ENCODE results near the gene CDC42BPA. TPM values are rescaled to one million over a fixed set of nuclear protein-coding genes. Genes with fewer than 3 reads are reported as not detected.
"Not testable (repeated sequence)": the region's sequence is repeated elsewhere in the genome, so short reads cannot be mapped to it uniquely, and the experiment has no call there.

CDC42BPA gene
- polyA plus RNA-seq, 3 donors: 5.4 to 14.5 (median 11.7) TPM

DNA sequence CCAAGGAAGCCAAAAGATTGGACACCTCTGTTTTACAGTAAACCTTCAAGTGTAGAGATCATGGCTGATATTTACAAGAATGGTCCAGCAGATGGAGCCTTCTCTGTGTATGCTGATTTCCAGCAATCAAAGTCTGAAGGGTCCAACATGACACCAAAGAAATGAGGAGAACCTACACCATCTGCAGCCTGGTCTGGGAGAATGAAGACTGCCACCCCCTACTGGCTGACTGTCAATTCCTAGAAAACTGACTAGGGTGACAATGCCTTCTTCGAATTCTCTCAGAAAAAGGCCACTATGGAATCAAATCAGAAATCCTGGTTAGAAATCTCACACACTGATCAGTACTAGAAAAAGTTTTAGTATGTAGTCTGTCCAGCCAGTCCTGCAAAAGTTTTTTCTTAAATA lies 83.3 kb downstream of the CDC42BPA start:
- H3K27ac ChIP-seq (ENCODE audit: low read depth, low read length): no peak overlapping the region
- WGBS, 3 donors: 64 to 78% (median 70%) methylated on average over 1 of the region's 1 CpG

DNA sequence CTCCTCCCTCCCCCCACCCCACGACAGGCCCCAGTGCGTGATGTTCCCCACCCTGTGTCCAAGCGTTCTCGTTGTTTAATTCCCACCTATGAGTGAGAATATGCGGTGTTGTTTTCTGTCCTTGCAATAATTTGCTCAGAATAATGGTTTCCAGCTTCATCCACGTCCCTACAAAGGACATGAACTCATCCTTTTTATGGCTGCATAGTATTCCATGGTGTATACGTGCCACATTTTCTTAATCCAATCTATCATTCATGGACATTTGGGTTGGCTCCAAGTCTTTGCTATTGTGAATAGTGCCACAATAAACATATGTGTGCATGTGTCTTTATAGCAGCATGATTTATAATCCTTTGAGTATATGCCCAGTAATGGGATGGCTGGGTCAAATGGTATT lies 87.2 kb downstream of the CDC42BPA start:
- WGBS, 3 donors: 74 to 97% (median 95%) methylated on average over 7 of the region's 7 CpGs

DNA sequence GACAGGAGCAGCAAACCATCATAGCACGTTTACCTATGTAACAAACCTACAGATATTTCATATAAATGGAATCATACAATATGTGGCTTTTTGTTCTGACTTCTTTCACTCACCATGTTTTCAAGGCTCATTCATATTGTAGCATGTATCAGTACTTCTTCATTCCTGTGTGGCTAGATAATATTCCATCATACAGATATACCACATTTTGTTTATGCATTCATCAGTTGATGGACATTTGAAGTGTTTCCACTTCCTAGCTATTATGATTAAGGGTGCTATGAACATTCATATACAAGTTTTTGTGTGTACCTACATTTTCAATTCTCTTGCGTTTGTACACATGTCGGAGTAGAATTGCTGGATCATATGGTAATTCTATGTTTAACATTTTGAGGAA lies 90.1 kb downstream of the CDC42BPA start:
- H3K27ac ChIP-seq (ENCODE audit: low read depth, low read length): no peak overlapping the region
- 92 to 97% (median 93%) methylated on average over 3 of the region's 3 CpGs for WGBS, 3 donors

More for the DNA sequence above, 87.2 kb downstream of the CDC42BPA start:
- not testable (repeated sequence) for H3K27ac ChIP-seq (ENCODE audit: low read depth, low read length)

DNA sequence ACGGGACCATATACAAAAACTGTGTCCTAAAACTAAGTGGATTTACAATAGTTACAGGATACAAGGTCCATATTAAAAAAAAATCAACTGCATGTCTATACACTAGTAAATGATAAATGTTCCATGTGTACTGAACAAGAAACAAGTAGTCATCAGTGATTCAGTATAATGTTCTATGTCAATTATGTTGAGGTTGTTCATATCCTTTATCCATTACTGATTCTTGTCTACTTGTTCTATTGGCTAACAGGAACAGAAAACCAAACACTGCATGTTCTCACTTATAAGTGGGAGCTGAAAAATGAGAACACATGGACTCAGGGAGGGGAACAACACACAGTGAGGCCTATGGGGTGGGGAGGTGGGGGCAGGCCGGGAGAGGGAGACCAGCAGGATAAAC lies 90.5 kb downstream of the CDC42BPA start:
- H3K27ac ChIP-seq (ENCODE audit: low read depth, low read length): no peak overlapping the region
- WGBS, 3 donors: 69 to 86% (median 82%) methylated on average over 2 of the region's 2 CpGs

DNA sequence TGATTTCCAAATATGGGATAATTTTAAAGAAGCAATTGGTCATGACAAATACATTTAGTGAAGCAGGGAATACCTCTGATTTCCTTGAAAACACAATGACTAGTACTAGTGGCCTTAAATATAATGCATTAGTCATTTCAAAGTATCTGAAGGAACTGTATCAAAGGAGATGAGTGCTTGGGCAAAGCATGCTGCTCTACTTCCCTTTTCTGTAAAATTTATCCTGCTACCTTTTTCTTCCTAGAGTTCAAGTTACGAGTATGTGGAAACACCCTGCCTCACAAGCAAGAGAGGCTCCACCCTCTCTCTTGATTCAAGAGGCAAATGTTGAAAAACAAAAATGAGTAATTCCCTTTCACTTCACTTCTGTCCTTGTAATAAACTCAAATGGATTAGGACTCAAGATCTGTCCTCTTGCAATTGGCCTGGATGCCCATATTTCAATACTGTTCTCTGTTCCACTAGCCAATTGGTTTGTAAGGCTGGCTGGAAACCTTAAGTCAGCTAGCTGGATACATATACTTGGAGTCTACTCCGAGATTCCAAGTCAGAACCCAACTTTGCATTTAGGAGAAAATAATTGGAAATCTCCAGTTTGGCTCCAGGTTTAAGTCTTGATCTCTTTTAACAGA lies 92.5 kb downstream of the CDC42BPA start:
- 47 to 61% (median 50%) methylated on average over 2 of the region's 2 CpGs for WGBS, 3 donors
- no peak overlapping the region for H3K27ac ChIP-seq (ENCODE audit: low read depth, low read length)

DNA sequence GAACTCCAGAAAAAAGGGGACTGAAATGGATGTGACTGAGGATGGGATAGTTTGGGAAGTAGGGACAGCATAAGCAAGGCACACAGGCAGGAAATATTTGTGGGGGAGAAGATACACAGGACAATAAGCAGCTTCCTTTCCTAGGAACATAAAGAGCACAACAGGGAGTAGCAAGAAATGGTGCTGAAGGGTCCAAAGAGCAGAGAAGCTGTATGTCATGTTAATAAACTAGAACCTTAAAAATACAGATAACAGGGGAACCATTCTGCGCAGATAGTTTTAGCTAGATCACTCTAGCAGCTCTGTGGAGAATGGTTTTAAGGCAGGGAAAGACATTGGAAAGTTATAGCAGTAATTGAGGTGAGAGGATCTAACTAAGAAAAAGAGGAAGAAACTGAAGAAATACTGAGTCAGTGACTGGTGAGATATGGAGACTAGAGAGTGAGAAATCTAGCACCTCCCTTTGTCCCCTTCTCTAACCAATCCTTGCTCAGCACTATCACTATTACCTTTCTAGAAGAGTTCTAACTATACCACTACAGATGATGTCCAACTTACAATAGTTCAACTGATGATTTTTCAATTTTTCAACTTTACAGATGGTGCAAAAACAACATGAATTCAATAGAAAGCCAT lies 95.0 kb downstream of the CDC42BPA start:
- 94 to 100% (median 100%) methylated on average over 1 of the region's 1 CpG for WGBS, 3 donors
- H3K27ac ChIP-seq (ENCODE audit: low read depth, low read length): no peak overlapping the region

DNA sequence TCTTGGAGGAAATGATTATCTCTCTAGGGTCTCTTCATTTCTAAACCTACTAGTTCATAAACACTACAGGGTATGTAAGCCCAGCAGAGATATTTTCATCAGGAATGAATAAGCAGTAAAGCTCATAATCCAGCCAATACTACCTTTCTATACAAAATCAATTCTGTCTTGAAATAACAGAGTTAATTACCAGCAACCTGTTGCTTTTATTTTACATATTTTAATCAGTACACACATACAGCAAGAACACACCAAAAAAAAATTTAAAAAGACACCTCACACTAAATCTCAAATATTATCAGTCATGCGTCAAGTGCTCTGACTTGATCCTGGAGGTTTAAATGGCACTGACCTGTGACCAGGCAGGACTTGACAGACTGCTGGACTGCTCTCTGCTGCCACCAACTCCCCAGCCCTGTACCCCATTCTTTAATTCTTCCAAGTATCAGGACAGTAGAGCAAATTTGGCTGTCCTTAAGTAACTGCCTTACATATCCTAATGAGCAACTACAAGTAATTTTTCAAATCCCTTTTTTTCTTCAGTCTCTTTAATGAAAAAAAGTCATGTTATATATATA lies 98.5 kb downstream of the CDC42BPA start:
- no peak overlapping the region for H3K27ac ChIP-seq (ENCODE audit: low read depth, low read length)
- 71 to 97% (median 94%) methylated on average over 1 of the region's 1 CpG for WGBS, 3 donors

DNA sequence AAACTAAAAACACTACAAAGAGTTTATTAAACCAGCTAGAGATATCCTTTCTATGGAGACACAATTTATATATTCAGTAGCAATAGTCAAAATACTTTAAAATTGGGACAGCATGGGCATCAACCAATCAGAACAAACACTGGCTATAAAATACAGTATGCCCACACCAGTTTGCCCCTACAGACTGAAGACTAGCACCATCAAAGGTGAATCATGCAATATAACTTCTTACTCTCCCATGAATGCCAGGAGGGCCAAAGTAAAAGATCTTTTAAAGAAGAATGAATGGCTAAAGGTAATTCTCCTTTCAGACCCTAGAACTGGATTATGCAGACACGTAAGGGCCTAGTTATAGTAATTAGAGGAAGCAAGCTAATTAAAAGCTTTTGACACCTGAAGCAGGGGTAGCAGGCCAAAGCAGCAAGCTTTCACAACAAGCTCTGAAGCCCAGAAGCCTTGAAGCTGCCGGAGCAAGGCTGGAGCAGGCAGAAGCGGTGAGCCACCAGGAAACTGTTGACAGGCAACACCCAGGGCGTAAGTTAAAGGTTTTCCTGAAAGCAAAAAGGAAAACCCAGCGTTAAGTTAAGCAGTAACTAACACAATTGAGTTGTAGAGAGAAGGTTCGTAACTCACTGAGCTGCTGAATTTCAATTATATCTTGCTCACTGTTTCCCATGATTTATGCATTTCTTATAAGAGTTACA lies 99.3 kb downstream of the CDC42BPA start:
- no peak overlapping the region for H3K27ac ChIP-seq (ENCODE audit: low read depth, low read length)
- 46 to 61% (median 50%) methylated on average over 6 of the region's 6 CpGs for WGBS, 3 donors

DNA sequence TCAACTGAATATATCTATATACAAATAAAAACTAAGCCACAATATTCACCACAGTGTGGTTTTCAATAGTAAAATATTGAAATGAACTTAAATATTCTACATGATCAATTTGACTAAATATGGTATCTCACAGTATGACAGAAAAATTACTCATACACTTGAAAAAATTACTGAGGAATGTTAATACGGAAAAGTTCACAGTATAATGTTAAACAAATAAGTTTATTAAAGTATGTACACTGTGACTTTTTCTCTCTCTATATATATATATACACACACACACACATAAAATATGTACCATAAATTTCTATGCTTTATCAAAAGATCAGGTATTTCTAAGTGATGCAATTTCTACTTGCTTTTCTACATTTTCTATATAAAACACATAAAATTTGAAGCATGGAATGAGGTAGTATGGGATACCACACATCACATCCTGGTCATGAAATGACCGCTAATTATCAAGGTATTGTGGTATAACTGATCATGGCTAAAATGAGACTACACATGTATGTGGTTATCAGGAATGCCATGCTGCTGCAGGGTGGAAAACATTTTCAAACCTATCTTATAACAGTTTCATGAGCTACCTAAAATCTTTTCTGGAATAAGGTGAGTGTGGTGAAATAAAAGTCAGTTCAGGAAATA lies 102.3 kb downstream of the CDC42BPA start:
- H3K27ac ChIP-seq (ENCODE audit: low read depth, low read length): no peak overlapping the region
- 95 to 98% (median 96%) methylated on average over 2 of the region's 2 CpGs for WGBS, 3 donors

DNA sequence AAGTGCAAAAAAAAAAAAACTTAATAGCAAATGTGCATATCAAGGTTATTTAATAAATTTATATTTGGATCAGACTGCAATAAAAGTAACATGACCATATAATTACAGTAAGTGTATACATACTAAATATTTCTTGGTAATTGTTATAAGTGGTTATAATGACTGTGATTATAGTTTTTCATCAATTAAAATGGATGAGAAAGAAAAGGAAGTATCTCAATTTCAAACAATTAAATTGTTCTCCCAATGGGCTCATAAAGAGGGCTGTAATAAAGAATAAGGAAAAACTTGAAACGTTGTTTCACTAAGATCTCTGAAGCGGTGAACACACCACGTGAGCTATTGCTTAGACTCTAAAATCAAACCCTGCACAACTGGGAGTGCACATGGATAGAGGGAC lies 104.1 kb downstream of the CDC42BPA start:
- no peak overlapping the region for H3K27ac ChIP-seq (ENCODE audit: low read depth, low read length)
- 73 to 91% (median 82%) methylated on average over 3 of the region's 3 CpGs for WGBS, 3 donors

DNA sequence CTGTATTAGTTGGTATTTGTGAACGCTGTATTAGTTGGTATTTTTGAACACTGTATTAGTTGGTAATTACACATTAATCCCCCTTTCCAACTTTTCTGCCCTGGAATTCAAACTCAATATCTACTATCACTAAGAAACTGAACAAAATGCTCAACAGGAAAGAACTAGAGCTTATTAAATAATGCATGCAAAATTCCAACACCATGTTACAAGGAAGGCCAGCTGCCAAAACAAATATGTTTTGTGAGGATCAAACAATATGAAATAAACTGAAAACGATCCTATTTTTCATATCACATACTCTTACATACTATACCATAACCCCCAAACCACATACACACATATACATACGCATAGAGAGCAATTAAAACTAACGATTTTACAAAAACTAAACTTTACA lies 104.9 kb downstream of the CDC42BPA start:
- H3K27ac ChIP-seq (ENCODE audit: low read depth, low read length): no peak overlapping the region
- 76 to 94% (median 91%) methylated on average over 4 of the region's 4 CpGs for WGBS, 3 donors

DNA sequence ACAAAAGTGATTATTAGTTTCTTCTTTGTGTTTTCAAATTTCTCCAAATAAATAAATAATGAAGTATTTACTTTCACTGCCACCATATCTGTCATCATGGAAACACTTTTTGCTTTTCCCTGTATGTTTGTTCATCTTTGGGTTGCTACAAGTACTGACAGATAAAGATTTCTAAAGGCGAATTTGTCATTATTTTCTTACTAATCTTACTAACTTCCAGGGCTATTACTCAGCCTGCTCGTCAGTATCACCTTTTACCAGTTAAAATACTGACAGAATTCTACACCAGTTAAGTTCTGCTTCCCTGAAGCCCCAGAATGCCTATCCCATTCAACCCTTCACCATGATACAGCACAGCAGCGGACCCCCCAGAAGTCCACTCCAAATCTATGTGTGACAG lies 106.1 kb downstream of the CDC42BPA start:
- no peak overlapping the region for H3K27ac ChIP-seq (ENCODE audit: low read depth, low read length)
- WGBS, 3 donors: 79 to 95% (median 93%) methylated on average over 3 of the region's 3 CpGs

DNA sequence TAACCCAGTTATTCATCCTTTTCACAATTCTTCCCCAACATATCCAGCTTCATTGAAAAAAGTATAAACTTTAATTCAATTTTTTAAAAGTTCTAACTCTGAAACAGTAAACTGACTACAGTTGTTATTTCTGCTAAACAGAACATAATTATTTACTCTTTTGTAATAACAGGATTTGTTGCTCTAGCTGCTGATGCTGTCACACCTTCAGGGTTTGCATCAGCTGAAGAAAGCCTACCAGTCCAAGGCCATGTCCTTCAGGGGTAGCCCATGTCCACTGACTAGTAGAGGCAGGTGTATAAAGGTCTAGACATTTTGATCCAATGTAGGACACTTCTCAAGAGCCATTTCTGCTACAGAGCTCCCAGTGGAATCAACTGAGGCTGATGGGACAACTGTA lies 107.7 kb downstream of the CDC42BPA start:
- H3K27ac ChIP-seq (ENCODE audit: low read depth, low read length): no peak overlapping the region

DNA sequence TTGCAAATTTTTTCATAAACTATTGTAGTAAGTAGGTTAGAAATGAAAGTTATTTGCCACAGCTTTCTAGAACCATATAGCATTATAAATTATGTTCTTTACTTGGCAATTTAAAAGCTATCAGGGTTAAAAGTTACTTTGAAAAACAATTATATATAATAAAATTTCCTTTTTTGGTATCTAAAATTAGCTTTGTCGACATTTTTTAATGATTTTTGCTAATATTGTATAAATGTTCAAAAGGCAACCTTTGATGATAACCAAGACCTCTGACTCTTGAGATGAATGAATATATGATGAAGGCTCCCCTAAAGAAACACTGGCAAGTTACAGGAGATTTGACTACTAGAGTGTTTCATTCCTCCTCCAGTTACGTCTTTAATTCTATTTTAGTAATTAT lies 121.2 kb downstream of the CDC42BPA start:
- no peak overlapping the region for H3K27ac ChIP-seq (ENCODE audit: low read depth, low read length)
- WGBS, 3 donors: 91 to 95% (median 93%) methylated on average over 2 of the region's 2 CpGs

DNA sequence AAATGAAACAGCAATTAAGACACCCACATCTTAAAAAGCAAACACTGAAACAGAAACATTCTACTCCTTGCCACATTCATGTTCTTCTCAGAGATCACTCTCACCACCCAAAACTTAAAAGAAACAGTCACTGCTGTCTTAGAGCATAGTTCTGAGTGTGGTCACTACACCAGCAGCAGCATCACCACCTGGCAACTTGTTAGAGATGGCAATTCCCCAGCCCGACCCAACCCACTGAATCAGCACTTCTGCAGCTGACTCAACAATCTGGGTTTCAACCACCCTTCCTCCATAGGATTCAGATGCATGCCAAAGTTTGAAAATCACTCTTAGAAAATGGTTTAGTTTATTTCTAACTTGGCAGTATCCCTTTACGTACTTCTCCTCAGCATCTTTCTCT lies 126.1 kb downstream of the CDC42BPA start:
- 54 to 68% (median 63%) methylated on average over 2 of the region's 2 CpGs for WGBS, 3 donors
- no peak overlapping the region for H3K27ac ChIP-seq (ENCODE audit: low read depth, low read length)

DNA sequence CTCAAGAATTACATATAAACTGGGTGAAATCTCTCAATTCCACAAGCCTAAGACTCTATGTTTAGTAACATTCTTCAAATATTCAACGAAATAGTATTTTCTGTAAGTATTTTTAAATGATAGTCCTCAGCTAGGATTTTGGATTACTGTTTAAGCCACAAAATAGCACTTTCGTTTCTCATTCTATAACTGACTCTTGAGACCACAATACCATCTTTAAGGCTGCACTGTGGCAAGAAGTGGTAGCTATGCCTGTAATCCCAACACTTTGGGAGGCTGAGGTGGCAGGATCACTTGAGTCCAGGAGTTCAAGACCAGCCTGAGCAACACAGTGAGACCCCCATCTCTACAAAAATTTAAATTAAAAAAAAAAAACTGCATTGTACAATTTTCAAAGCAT lies 126.7 kb downstream of the CDC42BPA start:
- 59 to 73% (median 62%) methylated on average over 2 of the region's 2 CpGs for WGBS, 3 donors
- no peak overlapping the region for H3K27ac ChIP-seq (ENCODE audit: low read depth, low read length)

DNA sequence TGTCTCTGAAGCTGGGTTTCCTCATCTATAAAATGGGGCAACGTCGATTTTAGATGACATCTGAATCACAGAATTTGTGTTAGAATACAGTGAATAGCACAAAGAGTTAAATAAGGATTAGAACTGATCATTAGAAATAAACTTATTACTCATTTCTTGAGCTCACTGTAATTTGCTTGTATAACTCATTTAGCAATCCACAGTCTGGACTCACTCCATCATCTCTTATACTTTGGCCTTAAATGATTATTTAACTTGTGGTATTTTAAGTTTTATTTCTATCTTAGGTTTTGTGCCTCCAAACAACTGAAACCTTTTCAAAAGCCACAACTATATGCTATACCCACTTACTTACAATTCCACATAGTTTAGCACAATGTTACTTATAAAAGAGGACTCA lies 128.0 kb downstream of the CDC42BPA start:
- WGBS, 3 donors: 94 to 100% (median 97%) methylated on average over 2 of the region's 2 CpGs
- H3K27ac ChIP-seq (ENCODE audit: low read depth, low read length): no peak overlapping the region

DNA sequence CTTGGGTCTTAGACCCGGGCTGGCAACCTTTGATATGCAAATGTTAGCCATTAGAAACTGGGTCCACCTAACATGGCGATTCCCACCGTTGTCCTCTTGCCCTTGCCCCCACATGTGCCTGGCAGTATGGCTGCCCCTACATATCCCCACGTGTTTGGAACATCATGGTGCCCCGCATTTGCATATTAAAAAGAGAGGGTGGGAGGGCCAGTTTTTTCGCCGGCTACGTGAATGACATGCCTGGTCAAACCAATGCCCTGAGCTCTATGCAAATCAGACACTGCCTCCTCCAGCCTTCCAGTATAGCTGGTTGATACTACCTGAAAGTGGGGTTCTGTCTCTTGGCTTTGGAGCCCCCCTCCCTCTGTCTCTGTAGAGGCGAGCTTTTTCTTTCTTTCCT lies 133.0 kb downstream of the CDC42BPA start:
- 82 to 92% (median 84%) methylated on average over 9 of the region's 9 CpGs for WGBS, 3 donors

DNA sequence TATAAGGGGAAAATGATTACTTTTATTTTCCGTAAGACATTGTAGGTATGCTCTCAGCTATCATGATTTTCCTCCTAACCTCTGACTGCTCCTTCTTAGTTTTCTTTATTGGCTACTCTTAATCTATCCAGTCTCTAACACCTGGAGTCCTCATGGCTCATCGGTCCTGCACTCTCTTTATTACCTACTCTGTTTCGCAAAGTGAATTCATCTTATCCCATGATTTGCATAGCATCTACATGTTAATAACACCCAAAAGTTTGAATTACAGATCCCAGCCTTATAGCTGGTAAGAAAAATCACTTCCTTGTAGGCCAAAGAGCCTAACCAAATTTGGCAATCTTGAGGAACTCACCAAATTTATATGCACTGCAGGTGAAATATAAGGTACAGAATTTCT lies 136.3 kb downstream of the CDC42BPA start:
- H3K27ac ChIP-seq (ENCODE audit: low read depth, low read length): no peak overlapping the region
- 97 to 99% (median 98%) methylated on average over 3 of the region's 3 CpGs for WGBS, 3 donors

More for the DNA sequence above, 133.0 kb downstream of the CDC42BPA start:
- no peak overlapping the region for H3K27ac ChIP-seq (ENCODE audit: low read depth, low read length)

Measured in adipose tissue (tissue), 3 donors.